ENCODE measurements around the gene ME3.

The ME3 gene

DNA sequence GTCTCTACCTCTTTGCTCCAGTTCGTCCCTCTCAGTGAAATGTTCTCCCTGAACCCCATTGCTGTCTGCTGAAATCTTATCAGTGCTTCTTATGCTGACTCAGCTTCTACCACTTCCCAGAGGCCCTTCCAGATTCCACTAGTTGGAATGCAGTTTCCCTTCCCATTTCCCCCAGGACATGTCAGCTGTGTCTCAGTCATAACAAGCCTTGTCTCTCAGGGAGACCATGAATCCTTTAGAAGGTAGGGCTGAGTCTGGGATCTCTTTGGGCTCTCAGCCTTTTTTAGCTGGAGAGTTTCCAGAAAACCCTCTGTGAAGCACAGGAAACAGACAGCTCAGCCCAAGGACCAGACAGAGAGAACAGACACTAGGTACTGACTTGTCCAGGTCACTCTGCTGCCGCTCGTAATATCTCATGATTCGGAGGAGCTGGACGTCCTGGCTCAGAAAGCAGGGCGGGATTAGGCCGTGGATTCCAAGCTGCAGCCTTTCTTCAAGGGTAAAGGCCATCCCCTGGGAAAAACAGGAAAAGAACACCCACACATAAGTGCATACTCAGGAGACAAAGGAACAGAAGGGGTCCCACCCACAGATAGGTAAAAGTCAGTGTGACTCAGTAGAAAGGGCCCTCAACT, 113.0 kb downstream of the ME3 start:
- no peak overlapping the region for H3K4me2 ChIP-seq
- no peaks in the 10 kb centered on the region for H3K4me1 ChIP-seq (ENCODE audit: low read depth, poor library complexity, severe bottlenecking)
- TF ChIP-seq CTCF (conservative IDR thresholded peaks at IDR 0.05; ENCODE audit: low read depth, low read length) = no peak
- H3K27me3 ChIP-seq (ENCODE audit: insufficient read depth, low read depth) = no peaks in the 10 kb centered on the region
- no peak overlapping the region for H2AFZ ChIP-seq (ENCODE audit: low read depth)
- no peak overlapping the region for H3K27ac ChIP-seq
- H4K20me1 ChIP-seq (ENCODE audit: insufficient read depth) = no peaks in the 10 kb centered on the region
- no peak overlapping the region for H3K9ac ChIP-seq
- no peak overlapping the region for H3K4me3 ChIP-seq (IDR thresholded peaks at IDR 0.05; ENCODE audit: insufficient read depth, low read depth, low read length)
- no peaks in the 10 kb centered on the region for H3K36me3 ChIP-seq (ENCODE audit: insufficient read depth)
- no peaks in the 10 kb centered on the region for H3K79me2 ChIP-seq (ENCODE audit: insufficient read depth, low read depth)

DNA sequence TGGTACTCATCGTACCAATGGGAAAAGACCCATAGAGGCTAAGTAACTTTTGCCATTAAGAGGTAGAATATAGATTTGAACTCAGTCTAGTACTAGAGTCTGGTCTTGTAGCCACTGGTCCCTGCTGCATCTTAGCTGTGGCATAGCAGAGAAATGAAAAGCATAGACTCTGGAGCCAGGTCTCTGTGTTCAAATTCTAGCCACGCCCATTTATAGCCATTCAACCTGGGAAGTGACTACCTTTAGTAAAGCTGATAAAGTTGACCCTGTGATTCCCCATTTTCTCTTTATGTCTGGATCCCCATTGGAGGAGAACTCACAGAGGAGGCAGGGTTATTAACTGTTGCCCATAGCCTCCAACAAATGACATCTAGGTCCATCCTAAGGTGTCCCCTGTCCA, 113.6 kb downstream of the ME3 start:
- Histone ChIP-seq H3K4me3 (IDR thresholded peaks at IDR 0.05; ENCODE audit: insufficient read depth, low read depth, low read length) (no peak overlapping the region), H3K27me3 (ENCODE audit: insufficient read depth, low read depth) (no peaks in the 10 kb centered on the region), H4K20me1 (ENCODE audit: insufficient read depth) (no peaks in the 10 kb centered on the region), H3K79me2 (ENCODE audit: insufficient read depth, low read depth) (no peaks in the 10 kb centered on the region), H3K4me2 (no peak overlapping the region), H2AFZ (ENCODE audit: low read depth) (no peak overlapping the region), H3K27ac (no peak overlapping the region), H3K9ac (no peak overlapping the region), H3K4me1 (ENCODE audit: low read depth, poor library complexity, severe bottlenecking) (no peaks in the 10 kb centered on the region), H3K36me3 (ENCODE audit: insufficient read depth) (no peaks in the 10 kb centered on the region)
- no peak for TF ChIP-seq CTCF (conservative IDR thresholded peaks at IDR 0.05; ENCODE audit: low read depth, low read length)

DNA sequence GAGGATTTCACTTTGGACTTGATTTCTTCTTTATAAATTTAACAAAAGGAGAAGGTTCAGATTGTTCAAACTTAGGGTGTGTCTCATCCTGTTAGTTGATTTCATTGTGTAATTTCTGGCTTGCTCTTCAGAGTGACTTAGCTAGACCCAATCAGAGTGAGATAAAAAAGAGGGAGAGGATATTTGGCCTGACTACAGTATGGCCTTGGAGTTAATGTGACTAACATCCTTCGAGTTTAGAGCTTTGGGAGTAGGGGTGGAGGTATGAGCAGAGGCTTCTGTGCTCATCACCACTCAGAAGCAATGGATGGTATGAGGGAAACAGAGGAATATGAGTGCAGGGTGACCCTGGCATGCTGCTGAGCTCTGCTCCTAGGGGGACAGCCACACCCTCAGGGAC, 114.2 kb downstream of the ME3 start:
- no peak overlapping the region for H3K9ac ChIP-seq
- H3K27ac ChIP-seq = no peak overlapping the region
- TF ChIP-seq CTCF (conservative IDR thresholded peaks at IDR 0.05; ENCODE audit: low read depth, low read length) = no peak

DNA sequence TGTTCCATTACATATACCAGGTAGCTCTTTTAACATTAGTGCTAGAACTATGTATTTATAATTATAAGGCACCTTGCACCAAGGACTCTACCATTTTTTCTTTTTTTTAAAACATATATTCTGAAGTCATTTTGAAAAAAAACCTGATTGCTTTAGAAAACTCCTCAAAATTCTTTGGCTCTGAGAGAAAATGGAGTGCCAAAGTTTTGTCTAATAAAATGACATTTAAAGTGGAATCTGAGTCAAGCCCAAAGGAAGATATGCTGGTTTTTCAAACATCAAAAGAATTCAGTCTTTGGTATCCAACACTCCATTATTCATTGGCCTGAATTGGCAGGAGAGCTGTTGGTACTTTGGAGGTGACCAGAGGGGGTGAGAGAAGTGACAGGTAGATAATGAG, 116.5 kb downstream of the ME3 start:
- no peaks in the 10 kb centered on the region for H4K20me1 ChIP-seq (ENCODE audit: insufficient read depth)
- no peaks in the 10 kb centered on the region for H3K4me1 ChIP-seq (ENCODE audit: low read depth, poor library complexity, severe bottlenecking)
- H3K9ac ChIP-seq = no peak overlapping the region
- H2AFZ ChIP-seq (ENCODE audit: low read depth) = no peak overlapping the region
- H3K27ac ChIP-seq = no peak overlapping the region
- no peak overlapping the region for H3K4me3 ChIP-seq (IDR thresholded peaks at IDR 0.05; ENCODE audit: insufficient read depth, low read depth, low read length)
- TF ChIP-seq CTCF (conservative IDR thresholded peaks at IDR 0.05; ENCODE audit: low read depth, low read length) = no peak
- no peaks in the 10 kb centered on the region for H3K27me3 ChIP-seq (ENCODE audit: insufficient read depth, low read depth)
- H3K36me3 ChIP-seq (ENCODE audit: insufficient read depth) = no peaks in the 10 kb centered on the region
- no peak overlapping the region for H3K4me2 ChIP-seq
- no peaks in the 10 kb centered on the region for H3K79me2 ChIP-seq (ENCODE audit: insufficient read depth, low read depth)

More for the DNA sequence above, 114.2 kb downstream of the ME3 start:
- Histone ChIP-seq H3K36me3 (ENCODE audit: insufficient read depth) (no peaks in the 10 kb centered on the region), H3K4me1 (ENCODE audit: low read depth, poor library complexity, severe bottlenecking) (no peaks in the 10 kb centered on the region), H3K27me3 (ENCODE audit: insufficient read depth, low read depth) (no peaks in the 10 kb centered on the region), H3K79me2 (ENCODE audit: insufficient read depth, low read depth) (no peaks in the 10 kb centered on the region), H4K20me1 (ENCODE audit: insufficient read depth) (no peaks in the 10 kb centered on the region), H3K4me2 (no peak overlapping the region), H2AFZ (ENCODE audit: low read depth) (no peak overlapping the region), H3K4me3 (IDR thresholded peaks at IDR 0.05; ENCODE audit: insufficient read depth, low read depth, low read length) (no peak overlapping the region)
